Measurements from ENCODE around the gene TACC2.

Gene TACC2

DNA sequence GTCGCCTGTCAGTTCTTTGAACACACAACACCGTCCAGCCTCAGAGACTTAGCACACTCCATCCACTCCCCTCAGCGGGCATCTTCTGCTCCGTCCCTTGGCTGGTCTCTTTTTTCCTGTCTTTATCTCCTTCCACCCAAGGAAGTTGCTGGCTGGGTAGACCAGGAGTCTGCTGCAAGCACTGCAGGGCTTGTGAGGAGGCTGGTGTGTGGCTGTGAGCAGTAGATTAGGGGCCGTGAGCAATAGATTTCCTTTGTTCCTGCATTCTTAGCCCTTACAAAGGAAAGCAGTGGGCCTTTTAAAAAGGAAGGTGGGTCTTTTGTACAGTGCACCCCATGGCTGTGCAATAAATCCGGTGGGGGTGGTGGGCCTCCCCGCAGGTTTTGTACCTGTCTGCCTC is 181.8 kb downstream of the TACC2 start:
- DNase-seq (ENCODE audit: low read depth), result no peak

DNA sequence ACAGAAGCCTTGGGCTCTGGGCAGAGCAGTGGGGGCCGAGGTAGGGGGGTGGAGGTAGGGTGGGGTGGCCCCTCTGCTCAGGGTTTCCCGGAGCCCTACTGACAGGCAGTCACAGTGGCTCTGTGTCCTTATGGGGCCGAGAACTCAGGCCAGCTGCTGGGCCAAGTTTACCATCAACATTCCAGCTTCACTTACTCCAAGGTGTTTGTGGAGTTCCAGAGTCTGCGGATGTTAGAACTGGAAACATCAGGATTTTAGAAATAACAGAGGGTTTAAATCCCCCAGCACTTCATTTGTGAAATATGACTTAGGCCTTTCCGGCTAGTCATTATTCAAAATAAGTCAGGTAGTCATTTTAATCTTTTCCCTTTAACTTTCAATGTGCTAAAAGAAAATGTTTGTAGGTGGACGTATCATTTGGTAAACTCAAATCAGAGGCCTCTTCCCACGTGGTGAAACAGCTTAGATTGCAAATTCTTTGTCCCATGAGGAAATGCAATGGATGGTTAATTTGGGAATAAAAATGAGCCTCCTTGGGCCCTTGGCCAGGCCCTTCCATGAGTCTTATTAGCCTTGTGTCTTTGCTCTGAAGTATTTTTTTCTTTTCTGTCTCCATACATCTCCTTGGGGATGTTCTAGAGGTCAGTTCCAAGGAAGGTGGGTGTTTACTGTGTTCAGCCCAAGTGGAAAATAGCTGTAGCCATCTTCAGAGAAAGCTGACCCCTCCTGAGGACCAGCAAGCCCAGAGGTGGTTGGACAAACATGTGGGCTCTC is 182.5 kb downstream of the TACC2 start:
- no peak for DNase-seq (ENCODE audit: low read depth)

DNA sequence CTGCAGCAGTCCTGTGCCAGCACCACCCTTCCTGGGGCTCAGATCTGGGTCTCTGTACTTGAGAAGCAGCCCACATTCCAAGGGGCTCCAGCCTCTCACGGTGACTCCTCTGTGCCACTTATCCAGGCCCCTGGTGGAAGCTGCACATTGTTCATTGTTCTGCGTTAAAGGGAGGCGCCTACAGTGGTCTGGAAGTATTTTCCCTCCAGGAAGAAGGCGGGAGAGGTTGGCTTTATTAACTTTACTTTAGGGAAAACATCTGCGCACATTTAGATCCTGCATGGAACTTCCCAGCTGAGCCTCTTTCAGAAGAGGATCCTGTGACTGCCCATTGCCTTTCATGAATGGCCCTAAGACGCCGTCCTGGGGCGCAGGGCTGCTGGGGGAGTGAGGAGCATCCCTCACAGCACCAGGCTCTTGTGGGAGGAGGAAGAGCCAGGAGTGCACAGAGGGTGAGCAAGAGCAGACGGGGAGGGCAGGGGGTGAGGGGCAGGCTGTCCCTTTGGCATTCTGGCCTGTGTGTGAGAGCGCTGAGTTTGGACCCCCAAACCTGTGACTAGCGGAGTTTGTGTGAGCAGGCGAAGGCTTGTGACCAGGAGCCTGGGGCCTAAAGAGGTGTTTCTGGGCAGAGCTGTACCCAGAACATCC is 183.5 kb downstream of the TACC2 start:
- no peak for DNase-seq (ENCODE audit: low read depth)

DNA sequence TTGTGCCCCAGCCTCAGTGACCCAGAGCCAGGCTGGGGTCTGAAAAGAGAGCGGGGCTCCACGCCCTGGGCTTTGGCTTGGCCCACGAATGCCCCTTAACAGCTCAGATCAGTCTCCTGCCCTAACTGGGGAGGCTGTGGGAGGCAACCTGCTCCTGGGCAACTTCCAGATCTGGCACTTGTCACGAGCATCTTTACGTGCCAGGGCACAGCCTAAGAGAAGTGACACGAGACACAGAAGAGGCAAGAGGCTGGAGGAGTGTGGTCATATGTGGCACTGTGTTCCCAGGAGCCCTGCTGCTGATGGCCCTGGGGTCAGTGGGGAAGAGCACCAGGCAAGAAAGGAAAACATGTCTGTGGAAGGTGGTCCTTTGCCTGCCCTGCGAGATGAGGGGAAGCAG is 184.4 kb downstream of the TACC2 start:
- no peak for DNase-seq (ENCODE audit: low read depth)

DNA sequence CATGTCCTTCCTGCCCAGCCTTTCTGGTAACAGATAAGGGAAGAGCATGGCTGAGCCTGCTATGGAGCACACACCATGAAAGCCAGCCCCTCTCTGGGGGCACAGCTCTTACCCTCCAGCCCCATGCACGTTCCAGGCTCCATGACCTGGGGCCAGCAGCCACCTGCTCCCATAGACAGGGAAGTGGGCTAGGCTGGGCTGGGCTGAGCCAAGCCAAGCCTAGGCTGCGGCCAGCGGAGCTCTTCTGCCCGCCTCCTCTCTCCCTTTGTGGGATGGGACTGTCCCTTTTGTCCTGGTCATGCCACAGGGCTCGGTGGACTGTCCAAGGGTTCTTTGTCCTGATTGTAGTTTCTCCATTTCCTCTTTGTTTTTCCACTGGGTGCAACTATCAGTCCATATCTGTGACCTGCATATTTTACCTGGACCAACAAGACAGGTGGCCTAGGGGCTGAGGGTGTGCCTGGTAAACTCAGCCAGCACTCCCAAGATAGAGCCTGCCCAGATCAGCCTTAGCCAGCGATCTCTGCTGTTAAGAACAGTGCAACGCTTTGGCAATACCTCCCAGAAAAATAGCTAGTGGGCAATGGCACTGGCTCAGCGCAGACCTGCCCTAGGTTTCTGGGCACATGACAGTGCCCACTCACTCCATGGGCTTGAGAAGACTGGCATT is 184.9 kb downstream of the TACC2 start:
- no peak for DNase-seq (ENCODE audit: low read depth)

DNA sequence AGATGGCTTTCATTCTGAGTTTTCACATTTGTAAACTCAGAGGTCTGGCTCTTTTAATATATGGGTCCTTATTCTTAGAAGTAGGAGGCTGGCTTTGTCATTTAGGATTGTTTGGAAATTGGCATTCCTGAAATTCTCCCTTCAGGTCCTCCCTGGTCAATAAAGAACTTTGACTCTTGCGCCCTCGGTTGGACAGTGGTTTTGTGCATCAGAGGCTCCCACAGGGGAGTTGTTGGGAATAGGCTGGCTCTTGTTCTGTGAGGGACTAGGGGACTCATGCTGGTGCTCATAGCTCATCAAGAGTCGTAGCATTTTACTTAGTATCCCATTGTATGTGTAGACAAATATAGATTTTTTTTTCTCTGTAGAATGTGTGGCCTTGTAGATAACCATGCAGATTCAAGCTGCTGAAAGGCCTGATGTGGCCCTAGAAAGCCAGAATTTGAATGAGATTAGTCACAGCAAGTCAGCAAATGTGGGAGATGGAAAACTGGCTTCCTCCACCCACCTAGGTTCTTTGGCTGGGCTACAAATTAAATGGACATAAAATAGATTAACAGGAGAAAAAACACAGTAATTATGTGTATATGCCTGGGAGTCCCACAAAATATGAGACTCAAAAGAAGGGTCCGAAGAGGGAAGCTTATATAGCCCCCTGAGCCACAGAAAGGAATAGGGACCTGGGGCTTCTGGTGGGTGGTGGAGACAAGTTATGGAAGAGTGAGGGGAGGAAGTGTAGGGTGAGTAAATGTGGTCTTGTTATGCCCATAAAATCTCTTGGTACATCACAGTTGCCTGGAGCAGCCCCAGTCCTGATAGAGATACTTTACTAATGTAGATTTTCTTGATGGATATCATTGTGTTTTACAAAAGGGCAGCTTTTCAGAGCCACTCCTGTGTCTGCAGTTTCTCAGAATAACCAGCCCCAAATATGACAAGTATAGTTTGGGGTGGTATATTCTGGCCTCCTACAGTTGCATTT is 187.6 kb downstream of the TACC2 start:
- no peak for DNase-seq (ENCODE audit: low read depth)

DNA sequence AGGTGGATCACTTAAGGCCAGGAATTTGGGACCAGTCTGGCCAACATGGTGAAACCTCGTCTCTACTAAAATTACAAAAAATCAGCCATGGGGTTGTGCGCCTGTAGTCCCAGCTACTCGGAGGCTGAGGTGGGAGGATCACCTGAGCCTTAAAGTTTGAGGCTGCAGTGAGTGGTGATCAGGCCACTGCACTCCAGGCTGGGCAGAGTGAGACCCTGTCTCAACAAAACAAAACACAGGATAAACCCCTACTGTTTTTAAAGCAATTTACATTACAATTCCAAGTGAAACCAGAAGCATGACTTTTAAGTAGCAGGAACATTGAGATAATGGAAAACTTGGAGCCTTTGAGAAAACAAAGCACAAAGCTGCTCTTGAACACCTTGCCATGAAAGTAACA is 189.7 kb downstream of the TACC2 start:
- no peak for DNase-seq (ENCODE audit: low read depth)

DNA sequence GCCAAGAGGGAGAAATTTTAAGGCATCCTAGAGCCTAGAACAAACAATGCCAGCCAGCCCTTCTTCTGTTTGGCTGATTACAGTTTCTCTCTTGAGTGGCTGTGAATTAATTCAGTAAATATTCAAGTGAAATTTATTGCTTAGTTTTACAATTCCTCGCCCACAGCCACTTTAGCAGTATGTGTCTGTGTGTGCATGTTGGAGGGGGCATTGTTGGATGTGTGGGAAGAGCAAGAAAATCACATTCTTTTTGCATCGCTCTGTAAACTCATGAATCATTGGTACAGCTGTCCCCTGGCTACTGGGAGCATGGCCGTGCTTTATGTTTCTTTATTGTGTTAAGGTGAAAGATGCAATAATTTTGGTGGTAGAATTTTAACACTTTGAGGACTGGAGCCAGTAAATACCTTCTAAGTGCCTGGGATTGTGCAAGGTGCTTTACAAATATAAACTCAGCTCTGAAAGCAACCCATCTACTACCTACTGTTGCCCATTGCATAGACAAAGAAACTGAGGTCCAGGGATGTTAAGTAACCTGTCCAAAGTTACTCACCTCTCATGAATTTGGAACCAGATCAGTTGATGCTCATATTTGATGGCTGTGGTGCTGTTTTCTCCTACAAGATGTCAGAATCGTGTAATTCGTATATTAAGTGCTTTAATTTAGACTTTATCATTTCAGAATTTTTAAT is 192.2 kb downstream of the TACC2 start:
- no peak for DNase-seq (ENCODE audit: low read depth)

DNA sequence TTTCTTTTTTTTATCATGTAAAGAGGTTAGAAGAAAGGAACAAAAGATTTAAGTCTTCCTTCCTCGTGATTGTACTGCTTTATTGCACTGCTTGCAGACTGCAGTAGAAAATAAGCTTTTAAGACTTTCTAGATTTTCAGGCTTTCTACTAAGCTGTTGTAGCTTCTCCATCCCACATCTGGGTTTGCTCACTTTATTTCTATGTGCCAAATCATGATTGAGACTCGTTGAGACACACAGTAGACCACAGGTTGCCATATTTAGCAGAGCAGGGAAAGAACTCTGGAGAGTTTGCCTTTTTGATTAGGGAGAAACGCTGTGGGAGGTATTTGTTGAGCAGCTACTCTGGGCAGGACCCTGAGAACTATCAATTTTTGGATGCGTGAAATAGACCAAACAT is 192.9 kb downstream of the TACC2 start:
- DNase-seq (ENCODE audit: low read depth), result no peak

DNA sequence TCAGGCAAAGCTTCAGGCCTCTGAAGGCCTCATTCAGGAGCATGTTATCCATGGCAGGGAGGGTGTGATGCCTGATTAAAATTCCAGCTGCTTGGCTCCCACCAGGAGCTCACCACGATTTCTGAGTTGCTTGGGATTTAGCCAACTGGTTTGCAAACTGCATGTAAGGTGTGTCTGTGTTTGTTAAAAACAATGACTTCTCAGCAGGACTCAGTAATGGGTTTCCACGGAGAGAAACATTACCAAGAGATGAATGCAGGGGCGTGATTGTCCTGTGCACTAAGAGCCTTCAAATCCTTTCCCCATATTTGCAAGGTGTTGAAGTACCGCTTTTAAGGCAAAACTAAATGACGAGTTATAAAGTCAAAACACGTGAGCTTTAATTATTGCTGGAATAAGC is 193.3 kb downstream of the TACC2 start:
- DNase-seq (ENCODE audit: low read depth), result no peak

DNA sequence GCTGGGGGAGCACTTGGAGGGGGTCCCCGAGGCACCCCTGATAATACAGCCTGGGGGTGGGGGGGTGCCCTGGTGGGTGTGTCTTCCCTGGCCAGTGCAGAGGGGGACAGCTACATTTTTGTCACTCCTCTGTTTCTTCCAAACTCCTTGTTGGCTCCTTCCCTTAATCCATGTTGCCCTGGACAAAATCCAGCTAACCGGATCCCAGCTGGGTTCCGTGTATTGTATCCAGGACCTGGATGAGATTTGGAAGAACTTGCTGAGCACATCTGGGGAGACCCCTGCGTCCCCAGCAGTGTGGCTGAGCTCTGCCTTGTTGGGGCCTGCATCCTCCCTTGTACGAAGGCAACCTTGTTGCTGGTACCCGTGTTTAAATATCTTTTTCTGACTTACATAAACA is 195.3 kb downstream of the TACC2 start:
- no peak for DNase-seq (ENCODE audit: low read depth)

DNA sequence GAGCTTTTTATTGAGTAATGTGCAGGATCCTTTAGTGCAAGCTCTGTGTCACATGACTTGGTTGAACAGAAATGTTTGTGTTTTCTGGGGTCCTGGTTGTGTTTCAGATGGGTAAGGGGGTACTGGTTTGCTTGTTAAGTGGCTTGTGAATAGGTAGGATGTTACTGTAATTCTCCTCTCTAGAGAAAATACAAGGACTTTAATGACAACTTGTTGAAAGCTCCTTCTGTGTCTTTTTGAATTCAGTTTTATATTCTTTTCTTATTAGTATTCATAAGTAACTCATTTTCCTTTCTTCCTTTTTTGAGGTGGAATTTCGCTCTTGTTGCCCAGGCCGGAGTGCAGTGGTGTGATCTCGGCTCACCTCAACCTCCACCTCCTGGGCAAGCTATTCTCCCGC is 196.7 kb downstream of the TACC2 start:
- no peak for DNase-seq (ENCODE audit: low read depth)

DNA sequence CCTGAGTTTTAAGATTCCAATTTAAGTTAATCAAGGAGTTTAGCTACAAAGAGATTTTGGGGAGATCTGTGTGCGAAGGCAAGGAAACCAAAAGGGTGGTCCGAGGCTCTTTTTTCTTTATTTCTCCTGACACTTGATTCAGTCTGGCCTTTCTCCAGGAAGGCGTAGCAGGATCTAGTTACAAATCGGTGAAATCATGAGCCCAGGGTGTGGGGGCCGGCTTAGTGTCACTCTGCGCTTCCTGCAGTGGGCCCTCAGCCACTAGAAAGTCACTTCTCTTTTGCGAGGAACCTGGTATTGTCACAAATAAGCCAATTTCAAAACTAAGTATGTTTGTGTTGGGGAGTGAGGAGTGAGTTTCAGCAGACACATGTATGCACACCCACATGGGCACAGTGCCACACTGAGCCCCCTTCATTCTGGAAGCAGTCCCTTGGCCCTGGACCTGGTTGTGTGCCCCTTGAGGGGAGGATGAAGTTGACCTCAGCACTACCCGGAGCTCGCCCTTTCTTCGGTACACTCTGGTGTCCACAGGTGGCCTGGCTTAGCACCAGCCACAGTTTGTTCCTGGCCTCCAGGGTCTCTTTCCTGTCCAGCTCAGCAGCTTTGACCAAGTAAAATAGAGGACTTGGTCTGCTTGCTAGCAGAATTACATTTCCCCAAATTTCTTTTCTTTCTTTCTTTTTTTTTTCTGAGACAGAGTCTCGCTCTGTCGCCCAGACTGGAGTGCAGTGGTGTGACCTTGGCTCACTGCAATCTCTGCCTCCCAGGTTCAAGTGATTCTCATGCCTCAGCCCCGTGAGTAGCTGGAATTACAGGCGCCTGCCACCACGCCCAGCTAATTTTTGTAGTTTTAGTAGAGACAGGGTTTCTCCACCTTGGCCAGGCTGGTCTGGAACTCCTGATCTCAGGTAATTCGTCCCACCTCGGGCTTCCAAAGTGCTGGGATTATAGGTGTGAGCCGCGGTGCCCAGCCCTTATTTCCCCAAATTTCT is 198.2 kb downstream of the TACC2 start:
- DNase-seq (ENCODE audit: low read depth), result no peak

DNA sequence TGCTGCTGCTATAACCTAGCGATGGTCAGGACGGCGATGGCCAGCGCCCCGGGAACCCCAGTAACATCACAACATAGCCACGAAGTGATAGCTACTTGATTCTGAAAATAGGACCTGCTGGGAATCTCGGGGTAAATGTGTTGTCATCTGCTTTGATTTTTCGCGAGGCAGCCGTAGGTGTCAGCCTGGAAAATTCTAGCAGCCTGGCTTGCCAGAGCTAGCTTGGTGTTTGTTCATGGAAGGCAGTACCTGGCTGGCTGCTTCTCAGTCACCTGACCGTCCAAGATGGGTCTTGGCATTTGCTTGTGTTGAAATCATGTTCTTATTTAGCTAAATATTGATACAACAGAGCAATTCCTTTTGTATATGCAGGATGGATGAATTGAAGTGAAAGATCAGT is 199.7 kb downstream of the TACC2 start:
- DNase-seq (ENCODE audit: low read depth), result no peak

DNA sequence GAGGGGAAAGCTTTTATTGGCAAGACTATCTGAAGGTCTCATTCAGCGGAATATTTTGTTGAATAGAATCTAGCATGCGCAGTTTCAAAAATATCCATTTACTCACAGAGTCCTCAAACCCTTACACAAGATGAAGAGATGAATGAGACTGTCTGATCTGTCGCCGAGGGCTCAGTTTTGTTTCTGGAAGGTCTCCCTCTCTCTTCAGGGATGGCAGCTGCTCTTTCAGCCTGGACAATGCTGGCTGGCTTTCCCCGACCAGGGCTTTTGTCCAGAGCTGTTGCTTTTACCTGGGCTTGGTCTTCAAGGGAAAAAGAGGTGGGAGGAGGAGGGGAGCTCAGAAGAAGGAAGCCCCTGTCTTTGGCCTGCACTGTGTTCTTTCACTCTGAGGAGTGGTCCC is 200.2 kb downstream of the TACC2 start:
- DNase-seq (ENCODE audit: low read depth), result no peak

DNA sequence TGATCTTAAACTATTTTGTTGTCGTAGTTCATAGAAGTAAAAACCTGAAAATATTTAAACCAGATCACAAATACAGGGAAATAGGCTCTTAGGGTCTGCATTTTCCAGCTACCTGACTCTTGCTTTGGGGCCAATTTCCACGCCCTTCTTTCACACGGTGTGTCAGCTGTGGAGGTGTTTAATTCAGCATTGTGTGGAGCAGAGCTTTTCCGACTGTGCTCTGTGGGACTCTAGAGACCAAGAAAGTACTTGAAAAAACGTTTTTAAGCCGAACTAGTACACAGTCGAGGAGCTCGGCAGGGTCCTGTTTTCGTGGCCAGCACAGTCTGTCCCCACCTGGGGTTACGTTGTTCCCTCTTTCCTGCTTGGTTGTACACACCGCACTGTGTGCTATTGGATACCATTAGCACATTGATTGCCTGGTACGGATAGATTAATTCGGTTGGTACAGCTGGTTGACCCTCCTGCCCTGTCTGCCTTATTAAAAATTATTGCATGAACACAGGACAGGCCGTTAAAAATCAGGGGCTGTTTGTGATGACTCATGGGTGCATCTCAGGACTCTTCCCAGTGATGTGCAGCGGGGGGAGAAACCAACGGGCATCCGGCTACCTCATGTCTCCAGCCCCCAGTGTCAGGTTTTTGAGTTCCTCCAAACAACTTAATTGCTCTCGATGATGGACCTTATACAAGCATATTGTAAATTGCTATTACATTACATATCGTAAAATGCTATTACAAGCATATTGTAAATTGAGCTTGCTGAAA is 201.4 kb downstream of the TACC2 start:
- no peak for DNase-seq (ENCODE audit: low read depth)

DNA sequence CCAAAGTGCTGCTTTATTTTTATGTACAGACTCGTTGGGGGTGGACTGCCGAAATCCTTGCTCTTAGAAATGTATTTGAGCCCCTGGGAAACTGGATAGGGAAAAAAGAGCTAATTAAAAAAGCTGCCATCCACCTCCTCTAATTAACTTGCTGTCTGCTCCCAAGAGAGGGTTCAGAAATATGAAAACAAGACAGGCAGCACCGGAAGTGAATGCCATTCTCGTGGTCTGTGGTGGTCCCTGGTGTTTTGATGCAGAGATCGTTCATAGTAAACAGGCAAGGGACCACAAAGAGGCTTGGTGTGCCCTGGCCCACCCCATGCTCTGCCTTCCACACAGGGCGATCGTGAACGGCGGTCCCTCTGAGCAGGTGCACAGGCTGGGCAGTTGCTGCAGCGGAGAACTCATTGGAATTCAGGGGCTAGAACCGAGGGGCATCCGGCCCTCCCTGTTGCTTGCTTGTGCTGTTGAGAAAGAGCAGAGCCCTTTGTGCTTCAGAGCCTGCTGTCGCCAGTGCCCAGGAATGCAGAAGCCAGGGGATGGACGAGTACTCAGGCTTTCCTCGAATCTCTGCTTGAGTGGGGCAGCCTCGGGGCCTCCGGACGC is 203.1 kb downstream of the TACC2 start:
- DNase-seq (ENCODE audit: low read depth), result no peak

DNA sequence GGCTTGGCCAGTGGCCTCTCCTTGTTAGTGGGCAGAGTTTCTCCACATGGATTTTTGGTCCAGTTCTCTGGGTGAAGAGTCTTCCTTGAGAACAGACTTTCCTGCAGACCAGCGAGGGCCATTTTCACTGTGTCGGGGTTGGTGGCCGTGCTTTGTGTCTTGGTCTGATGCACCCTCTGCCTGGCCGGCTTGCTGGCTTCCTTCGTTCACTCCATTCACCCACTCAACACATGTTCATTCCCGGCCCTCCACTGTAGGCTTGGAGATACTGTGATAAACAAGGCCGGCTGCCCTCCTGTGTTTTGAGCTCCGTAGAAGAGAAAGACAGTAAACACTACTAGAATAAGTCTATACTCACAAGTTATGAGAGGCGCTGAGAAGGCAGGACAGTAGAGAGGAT is 205.3 kb downstream of the TACC2 start:
- no peak for DNase-seq (ENCODE audit: low read depth)

DNA sequence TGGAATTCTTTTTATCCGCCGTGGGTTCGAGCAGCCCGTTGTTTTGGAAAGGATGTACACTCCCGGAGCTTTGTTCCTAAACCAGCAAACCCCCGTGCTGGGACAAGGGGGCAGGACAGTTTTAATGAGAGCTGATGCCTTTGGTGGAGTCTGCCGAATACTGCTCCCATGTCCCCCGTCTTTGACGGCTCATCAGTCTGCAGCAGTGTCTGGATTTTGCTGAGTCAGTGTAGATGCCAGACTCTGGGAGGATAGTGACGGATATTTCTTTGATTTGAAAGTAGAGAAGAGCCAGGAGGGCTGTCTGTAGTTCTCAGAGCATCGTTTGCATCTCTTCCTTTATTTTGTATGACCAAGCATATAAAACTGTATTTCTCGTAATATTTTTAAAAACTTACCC is 207.3 kb downstream of the TACC2 start:
- DNase-seq (ENCODE audit: low read depth), result no peak
